Epidermal melanocyte (primary cell): Measurements from ENCODE around the gene DCLRE1B.

Source experiments
- DNase-seq: peaks from one replicate; pipeline ENCODE4 v3.0.0; 2011; ENCODE audit warnings: low spot score; ENCODE audit not compliant: insufficient read length

DCLRE1B gene

DNA sequence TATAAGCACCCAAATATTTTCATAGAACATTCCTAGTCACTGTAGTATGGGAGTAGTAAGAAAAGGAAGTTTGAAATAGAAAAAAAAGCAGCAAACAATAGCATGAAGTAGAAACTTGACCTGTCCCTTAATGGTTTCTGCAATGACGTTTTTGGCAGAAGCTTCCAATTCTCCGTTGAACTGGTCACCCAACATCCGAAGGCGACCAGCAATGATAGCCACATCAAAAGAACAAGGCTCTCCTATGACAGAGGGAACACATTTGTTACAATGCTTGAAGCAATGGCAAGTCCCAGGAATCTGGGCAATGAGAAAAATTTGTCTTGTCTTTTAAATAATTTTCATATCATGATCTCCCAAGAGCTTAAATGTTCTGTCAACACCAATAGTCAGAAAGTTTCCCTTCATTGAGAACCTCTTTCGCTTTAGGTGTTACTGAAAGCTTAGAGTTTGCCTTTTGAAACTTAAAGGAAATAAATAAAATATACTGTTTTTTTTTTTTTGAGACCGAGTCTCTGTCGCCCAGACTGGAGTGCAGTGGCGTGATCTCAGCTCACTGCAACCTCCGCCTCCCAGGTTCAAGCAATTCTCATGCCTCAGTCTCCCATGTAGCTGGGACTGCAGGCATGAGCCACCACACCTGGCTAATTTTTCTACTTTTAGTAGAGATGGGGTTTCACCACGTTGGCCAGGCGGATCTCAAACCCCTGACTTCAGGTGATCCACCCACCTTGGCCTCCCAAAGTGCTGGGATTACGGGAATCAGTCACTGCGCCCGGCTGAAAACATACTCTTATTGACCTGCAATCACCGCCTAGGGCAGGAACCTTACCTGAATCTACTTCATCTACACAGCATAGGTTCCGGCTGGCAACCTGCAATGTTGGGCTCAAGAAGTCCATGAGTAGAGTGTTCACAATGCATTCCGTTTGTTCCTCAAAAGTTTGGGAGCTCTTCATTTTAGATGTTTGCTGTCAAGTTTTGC lies 18.4 kb upstream of the DCLRE1B start:
- DNase-seq: no peak

DNA sequence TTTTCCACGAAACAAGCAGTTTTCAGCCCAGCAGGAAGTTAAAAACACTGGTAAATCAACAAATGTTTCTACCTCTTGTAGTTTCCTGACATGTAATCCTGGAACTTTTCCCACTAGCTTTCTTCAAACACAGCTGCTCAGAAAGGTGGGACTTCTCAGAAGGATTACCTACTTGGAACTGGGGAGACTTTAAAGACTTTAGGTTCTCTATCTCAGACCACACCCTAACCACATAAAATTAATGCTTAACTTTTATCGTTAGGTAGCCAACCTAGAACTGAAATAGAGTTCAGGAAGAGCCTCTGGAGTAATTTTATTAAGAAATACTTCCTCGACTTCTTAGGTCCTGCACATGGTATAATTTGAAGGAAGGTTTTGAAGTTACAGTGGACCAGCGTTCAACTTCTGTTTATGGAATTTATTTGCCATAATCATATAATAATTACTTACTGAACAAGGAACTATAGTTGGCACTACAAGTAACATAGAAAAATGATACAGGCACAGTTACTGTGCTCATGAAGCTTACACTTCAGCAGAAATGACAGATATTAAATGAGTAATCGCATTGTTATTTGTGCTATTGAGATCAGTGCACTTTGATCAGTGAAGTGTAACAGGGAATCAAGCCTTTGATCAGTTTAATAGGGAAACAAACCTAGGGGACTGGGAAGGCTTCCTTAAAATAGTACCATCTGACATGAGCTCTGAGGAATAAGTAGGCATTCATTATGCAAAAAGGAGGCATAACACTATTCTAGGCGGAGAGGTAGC lies 17.5 kb upstream of the DCLRE1B start, which contains the start of gene BCL2L15:
Gene BCL2L15, minus strand, starts transcription at position 180 of the 774 bp plus-strand sequence. CDS start 206 bp downstream, outside the sequence.
- DNase-seq: no peak

DNA sequence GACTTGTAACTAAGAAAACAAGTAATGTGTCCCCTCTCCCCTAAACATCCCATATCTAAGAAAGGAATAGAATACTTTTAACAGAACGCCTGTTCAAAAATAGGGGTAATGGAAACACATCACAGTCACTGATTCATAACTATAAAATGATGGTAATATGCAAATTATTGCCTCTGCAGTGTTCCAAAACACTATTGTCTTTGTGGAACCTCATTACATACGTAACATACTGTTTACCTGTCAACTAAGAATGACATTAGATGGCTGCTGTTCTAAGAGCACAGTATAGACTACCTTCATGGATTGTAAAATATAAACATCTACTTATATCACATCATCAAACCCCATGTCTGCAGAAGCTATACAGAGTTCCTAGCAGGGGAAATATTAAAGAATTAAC lies 14.3 kb upstream of the DCLRE1B start:
- no peak for DNase-seq

DNA sequence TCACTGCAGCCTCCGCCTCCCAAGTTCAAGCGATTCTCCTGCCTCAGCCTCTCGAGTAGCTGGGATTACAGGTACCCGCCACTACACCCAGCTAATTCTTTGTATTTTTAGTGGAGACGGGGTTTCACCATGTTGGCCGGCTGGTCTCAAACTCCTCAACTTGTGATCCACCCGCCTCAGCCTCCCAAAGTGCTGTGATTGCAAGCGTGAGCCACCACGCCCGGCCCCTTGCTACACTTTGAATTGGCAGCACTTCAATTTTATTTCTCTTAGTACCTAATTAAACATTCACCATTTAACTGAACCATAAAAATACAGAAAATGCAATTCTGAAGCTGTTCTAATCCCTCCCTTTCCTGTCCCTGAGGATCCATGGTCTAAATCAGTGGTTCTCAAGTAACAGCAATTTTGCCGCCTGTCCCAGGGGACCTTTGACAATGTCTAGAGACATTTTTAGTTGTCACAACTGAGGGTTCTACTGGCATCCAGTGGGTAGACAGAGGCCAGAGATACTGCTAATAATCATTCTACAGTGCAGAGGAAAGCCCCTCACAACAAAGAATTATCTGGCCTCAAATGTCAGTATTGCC lies 13.4 kb upstream of the DCLRE1B start:
- no peak for DNase-seq

DNA sequence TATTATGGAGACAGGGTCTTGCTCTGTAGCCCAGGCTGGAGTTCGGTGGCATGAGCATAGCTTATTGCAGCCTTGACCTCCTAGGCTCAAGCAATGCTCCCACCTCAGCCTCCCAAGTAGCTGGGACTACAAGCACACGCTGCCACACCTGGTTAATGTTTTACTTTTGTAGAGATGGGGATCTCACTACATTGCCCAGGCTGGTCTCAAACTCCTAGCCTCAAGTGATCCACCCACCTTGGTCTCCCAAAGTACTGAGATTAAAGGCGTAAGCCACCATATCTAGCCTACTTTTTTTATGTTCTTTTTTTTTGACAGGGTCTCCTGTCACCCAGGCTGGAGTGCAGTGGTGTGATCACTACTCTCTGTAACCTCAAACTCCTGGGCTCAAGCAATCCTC lies 11.9 kb upstream of the DCLRE1B start:
- no peak for DNase-seq

DNA sequence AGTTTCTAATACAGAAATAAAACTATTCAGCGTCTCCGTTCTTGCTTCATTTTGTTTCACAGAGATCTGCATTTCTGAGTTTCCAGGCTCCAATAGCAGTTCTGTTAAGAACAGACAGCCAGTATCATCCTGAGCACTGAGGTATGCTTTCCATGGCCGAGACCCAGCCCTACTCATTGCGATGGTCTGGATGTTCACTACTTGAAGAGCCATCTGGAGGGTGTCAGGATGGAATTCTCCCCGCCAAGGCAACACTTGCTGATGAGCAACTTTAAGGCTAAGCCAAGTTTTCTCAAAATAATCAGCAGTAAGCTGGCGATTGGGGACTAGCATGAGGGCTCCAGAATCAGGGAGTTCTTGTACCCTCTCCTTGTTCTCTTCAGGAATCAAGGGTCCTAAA lies 10.0 kb upstream of the DCLRE1B start:
- no peak for DNase-seq

DNA sequence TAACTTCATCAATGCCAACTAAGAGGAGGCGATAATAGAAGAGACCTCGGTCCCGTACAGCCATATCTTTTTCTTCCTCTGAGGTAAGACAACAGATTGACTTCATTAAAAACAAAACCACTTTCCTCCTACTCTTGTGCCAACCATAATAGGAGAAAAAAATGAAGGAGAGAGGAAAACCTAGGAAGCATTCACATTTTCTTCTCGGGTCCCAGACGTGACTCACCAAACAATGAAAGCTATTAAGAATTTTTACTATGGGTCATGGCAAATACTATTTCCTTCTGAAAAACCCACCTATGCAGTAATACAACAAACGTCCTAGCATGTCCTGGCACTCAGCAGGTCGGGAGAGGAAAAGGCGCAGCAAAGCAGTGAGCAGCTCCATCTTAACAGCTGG lies 9.2 kb upstream of the DCLRE1B start:
- DNase-seq: no peak

DNA sequence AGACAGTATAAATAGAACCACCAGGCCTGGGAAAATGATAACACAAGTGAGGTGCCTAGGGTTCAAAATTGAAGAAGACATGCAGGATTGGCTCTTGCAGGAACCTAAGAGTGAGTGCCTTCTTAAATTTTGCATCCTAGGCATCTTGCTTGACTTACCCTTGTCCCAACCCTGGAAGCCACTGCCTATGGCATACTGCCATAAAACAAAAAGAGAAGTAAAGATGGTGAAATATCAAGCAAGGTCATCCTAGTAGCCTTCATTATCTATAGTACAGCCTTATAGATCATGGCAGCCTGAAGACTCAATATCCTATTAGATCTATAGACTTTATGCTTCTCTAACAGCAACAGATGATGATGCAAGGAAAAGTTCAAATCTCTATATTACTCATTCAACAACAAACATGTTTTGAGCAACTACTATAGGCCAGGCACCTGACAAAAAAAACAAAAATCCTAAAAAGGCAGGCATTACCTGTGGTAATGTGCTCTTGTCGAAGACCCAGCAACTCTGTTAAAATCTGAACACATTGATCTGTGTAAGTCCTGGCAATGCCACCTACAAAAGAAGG lies 6.8 kb upstream of the DCLRE1B start:
- no peak for DNase-seq

DNA sequence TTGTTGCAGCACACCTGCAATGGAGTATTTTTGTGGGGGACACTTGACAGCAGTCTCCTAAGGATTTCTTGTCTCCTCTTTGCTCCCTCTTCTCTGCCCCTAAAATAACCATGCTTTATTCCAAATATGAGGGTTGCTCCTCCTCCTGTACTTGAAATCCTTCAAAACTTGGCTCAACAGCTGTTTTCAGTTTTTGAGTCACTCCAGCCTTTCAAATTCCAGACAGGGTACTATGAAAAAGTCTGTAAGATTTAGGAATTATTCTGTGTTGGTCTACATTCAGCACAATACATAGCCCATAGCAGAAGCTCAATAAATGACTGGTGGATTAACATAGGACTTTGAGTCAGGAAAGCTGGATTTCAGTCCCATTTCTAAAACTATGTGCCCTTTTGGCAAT lies 6.0 kb upstream of the DCLRE1B start:
- no peak for DNase-seq

DNA sequence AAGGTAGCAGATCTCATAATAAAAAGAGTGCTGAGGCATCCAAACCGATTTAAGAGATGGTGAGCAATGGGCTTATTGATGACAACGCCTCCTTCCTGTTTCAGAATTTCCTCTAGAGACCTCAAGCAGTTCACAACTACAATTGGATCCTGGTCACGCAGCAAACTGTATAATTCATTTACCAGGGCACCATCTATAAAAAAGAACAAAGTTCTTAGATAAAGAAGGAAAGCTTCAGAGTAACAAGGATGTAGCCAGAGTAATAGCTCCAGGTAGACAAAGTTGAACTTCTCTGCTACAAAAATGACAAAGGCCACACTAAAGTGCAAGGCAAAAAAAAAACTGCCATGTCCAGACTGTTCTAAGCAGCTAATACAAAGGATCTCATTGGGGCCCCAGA lies 3.9 kb upstream of the DCLRE1B start:
- DNase-seq: no peak

DNA sequence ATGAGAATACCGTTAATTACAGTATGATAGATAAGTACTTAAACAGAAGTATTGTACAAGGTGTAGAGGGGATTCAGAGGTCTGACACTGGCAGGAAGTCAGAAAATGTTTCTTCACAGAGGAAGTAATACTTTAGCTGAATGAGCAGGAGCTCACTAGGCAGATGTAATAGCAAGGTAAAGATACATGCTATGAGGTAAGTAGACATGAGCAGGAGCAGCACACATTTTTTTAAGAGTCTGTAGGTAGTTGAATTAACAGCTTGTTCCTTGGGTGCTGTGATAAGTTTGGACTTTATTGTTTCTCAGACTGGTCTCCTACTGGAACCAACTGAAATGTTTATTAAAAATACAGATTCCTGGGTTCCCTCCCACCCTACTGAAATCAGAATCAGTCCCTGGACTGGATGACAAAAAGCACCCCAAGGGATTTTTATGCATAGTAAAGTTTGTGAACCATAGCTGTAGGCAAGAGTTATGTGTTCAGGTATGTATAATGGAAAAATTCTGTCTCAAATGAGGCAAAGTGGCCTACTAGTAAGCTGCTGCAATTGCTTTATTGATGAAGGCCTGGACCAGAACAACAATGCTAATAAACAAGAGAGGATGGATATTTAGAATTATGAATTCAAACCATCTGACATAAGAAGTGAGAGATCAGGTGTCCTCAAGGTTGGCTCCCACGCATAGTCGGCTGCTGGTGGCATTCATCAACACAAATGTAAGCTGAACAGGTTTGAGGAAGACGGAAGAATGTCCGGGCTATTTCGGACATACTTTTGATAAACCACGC lies 1.4 kb upstream of the DCLRE1B start:
- no peak for DNase-seq

DNA sequence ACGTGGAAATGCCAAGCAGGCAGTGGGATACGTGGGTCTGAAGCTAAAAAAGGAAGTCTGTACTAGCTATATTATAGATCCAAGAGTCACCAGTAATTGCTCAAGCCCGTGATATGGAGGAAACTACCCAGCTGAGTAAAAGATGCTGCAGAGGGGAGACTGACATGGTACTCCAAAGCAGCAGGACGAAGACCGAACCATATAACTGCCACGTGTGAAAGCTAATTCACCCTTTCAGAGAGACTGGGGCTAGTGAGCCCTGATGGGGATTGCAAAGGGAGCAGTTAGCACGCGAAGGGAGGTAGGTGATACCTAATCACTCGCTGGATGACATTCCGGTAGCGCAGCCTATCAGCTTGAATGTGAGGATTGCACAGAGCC lies 843 bp upstream of the DCLRE1B start:
- no peak for DNase-seq

DNA sequence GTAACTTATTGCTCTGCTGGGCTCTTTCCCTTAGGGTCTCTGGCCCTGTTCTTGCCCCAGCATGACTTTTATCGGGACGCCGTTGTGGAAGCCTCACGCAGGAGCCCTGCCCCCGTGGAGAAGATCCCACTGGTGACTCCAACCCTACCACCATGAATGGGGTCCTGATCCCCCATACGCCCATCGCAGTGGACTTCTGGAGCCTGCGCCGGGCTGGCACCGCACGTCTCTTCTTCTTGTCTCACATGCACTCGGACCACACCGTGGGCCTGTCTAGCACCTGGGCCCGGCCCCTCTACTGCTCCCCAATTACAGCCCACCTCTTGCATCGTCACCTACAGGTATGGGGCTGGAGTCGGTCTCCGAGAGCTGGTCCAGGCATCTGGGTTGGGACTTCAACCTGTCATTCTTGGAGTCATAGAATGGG lies 322 bp downstream of the DCLRE1B start:
- DNase-seq: no peak

DNA sequence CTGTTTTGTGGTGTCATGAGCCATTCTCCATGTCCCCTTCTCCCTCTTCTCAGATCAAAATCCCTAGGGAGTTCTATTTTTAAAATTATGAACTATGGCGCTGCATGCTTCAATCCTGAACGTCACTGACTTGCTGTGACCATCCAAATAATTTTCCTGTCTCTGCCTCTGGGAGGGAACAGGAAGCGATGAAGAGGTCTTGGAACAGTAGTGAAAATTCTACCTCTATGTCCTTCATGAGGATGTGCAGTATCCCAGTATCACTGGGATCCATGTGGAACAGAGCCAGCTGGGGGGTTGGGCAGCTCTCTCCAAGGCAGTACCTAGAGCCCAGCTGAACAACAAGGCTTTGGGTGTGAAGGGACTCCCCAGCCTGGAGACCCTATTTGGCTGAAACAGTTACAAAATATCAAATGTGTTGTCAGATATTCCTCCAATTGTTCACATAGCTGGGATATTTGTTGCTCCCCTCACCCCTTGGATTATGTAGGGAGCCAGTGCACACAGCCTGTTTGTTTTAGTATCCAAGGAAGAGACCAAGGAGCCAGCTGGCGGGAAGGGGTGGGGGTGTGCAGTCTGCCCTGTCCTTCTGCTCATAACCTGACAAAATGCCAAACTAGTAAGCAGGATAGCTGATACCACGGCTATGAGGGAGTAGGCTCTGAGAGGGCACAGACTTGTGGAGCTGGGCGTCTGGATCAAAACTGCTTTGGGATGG lies 7.6 kb downstream of the DCLRE1B start:
- DNase-seq: no peak

DNA sequence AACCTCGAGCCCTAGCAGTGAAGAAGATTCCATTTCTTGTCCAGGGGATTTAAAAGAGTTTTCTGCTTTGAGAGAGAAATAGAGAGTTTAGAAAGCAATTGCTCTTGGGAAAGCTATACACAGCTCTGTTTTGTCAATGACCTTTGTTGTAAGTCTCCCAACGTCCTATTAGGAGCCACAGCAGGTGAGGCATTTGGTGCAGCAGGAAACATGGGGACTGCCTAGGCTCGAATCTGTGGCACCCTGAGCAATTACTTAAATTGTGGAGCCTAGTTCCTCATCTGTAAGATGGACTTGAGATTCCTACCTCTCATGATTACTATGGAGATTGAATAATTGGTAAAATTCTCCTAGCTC lies 8.2 kb downstream of the DCLRE1B start:
- no peak for DNase-seq

DNA sequence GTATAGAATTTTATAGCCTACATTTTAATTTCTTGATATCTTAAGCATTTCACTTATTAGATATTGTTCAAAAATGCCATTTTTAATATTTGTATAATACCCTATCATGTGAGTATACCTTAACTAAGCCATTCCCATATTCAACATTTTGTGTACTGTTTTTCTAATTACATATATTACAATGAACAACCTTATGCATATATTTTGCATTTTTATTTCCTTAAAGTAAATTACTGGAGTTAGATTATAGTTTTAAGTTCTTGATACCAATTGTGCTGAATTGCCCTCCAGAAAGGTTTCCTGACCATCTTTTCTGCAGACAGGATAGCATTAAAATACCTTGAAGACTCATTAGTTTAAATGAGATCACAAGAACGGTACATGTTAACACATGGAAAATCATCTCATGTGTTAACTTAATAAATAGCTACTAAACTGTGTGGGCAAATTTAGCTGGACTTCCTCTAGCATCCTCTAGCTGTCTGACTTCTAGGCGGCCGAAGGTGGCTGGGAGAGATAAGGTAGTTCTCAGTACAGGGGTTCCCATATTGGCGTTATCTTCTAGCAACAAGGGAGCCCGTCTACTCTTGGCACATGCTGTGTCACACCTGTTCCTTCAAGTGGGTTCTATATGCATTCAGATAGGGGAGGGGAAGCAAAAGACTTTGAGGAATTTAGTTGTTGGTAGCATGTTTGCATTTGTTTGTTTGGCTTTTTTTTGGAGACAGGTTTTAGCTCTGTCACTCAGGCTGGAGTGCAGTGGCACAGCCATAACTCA lies 8.9 kb downstream of the DCLRE1B start:
- no peak for DNase-seq

DNA sequence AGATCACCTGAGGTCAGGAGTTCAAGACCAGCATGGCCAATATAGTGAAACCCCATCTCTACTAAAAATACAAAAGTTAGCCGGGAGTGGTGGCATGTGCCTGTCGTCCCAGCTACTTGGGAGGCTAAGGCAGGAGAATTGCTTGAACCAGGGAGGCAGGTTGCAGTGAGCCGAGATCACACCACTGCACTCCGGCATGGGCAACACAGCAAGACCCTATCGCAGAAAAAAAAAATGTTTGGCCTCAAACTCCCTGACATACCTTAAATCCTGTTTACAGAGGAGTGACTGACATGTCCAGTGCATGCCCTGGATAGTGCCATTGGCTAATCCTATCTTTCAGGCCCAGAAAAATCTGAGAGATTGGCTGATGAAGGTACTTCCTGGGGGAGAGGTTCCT lies 11.8 kb downstream of the DCLRE1B start:
- DNase-seq: no peak

DNA sequence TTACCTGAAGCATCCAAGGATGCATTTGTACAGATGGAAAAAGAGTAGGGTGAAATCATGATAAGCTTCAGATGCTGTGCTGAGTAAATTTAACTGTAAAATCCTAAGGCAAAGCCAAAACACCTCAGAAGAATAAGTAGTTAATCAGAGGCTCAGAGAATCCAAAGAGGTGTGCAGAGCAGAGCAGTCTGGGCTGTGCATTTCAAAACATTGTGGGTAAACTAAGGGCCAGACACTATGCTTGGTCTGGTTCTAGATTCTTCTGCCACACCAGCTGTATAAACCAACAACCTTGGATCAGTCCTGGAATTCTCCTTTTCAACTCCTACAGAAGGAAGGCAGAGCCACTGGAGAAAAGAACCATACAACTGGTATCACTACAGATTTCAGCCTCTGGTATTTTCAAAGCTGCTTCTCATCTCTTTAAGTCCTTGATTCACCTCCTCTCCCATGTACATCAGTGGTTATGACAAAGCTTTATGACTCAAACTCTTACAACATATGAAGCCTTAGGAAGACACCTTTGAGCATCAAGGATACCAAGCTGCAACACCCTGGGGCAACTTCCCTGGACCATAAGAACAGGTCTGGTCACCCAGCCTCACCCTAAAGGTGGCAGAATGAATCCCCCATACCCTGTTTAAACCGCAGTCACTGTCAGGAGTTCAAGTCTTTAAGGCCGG lies 12.4 kb downstream of the DCLRE1B start:
- no peak for DNase-seq

DNA sequence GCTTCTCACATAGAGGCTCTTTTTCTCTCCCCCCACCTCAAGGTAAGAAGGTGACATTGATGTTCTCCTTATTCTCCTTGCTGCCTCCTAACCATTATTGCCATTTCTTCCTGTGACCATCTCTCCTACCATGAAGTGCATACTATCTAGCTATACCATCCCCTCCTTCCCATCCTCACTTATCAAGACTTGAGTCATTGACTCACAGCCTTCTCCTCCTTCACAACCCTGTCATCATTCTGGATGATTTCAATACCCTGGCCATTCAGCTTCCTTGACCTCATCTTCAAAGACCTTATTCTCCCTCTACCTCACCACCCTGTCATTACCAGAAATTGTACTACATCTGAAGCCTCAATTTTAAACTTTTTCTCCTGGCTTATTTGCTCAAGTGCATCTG lies 13.1 kb downstream of the DCLRE1B start:
- DNase-seq: no peak
